Measurements from ENCODE around the gene GAL.

The GAL gene

DNA sequence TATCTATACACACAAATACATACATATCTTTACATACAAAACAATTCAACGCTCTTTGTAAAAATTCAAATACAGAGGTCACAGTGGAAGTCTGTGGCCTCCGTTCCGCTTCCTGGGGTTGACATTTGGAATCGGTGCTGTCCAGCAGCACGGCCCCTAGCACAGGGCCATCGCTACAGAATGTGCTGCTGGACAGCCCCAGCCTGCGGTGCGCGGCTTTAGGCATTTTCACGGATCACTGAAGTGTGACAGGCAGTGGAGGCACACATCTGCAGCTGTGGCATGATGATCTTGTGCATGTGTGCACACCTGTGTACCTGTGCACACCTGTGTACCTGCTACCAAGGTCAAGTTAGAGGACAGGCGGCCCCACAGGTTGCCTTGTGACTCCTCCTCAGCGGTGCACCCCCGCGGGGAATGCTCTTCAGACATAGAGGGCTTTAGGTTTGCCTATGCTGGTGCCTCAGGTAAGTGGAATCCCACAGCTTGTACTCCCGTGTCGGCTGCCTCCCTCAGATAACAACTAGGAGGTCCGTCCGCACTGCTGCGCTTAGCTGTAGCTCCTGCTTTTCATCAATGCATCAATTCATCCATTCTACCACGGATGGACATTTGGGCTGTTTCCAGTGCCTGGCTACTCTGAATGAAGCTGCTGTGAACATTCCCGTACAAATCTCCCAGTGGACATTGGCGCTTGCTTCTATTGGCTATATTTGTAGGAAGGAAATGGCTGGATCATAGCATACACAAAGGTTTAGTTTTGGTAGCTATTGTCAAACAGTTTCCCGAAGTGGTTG lies 29.9 kb downstream of the GAL start:
- Histone ChIP-seq H3K9me3 (ENCODE audit: severe bottlenecking) (no peaks in the 10 kb centered on the region), H3K27me3 (ENCODE audit: insufficient read depth, low read depth, severe bottlenecking) (no peaks in the 10 kb centered on the region), H3K36me3 (no peaks in the 10 kb centered on the region), H3K27ac (no peak overlapping the region), H3K4me3 (ENCODE audit: low read depth, low read length) (no peak overlapping the region)
- no peak for DNase-seq
- TF ChIP-seq, protein P1, sequence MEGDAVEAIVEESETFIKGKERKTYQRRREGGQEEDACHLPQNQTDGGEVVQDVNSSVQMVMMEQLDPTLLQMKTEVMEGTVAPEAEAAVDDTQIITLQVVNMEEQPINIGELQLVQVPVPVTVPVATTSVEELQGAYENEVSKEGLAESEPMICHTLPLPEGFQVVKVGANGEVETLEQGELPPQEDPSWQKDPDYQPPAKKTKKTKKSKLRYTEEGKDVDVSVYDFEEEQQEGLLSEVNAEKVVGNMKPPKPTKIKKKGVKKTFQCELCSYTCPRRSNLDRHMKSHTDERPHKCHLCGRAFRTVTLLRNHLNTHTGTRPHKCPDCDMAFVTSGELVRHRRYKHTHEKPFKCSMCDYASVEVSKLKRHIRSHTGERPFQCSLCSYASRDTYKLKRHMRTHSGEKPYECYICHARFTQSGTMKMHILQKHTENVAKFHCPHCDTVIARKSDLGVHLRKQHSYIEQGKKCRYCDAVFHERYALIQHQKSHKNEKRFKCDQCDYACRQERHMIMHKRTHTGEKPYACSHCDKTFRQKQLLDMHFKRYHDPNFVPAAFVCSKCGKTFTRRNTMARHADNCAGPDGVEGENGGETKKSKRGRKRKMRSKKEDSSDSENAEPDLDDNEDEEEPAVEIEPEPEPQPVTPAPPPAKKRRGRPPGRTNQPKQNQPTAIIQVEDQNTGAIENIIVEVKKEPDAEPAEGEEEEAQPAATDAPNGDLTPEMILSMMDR (IDR thresholded peaks at IDR 0.05; ENCODE audit: low read depth, low read length), result no peak

GRCh38 chr11:68715456-68716122 lies 31.2 kb downstream of the GAL start:
- H3K27me3 ChIP-seq (ENCODE audit: insufficient read depth, low read depth, severe bottlenecking), result no peaks in the 10 kb centered on the region
- no peak overlapping the region for H3K4me3 ChIP-seq (ENCODE audit: low read depth, low read length)
- no peaks in the 10 kb centered on the region for H3K36me3 ChIP-seq
- H3K27ac ChIP-seq, result no peak overlapping the region
- no peak for DNase-seq
- H3K9me3 ChIP-seq (ENCODE audit: severe bottlenecking), result no peaks in the 10 kb centered on the region
- TF ChIP-seq, protein P1 (IDR thresholded peaks at IDR 0.05; ENCODE audit: low read depth, low read length), result no peak

- Histone ChIP-seq H3K9me3 (ENCODE audit: severe bottlenecking) (no peaks in the 10 kb centered on the region), H3K27ac (no peak overlapping the region), H3K36me3 (no peaks in the 10 kb centered on the region), H3K27me3 (ENCODE audit: insufficient read depth, low read depth, severe bottlenecking) (no peaks in the 10 kb centered on the region), H3K4me3 (ENCODE audit: low read depth, low read length) (no peak overlapping the region)
- TF ChIP-seq, protein P1 (IDR thresholded peaks at IDR 0.05; ENCODE audit: low read depth, low read length), result no peak
- no peak for DNase-seq
Measured at GRCh38 chr11:68721075-68721474, 36.7 kb downstream of the GAL start.

DNA sequence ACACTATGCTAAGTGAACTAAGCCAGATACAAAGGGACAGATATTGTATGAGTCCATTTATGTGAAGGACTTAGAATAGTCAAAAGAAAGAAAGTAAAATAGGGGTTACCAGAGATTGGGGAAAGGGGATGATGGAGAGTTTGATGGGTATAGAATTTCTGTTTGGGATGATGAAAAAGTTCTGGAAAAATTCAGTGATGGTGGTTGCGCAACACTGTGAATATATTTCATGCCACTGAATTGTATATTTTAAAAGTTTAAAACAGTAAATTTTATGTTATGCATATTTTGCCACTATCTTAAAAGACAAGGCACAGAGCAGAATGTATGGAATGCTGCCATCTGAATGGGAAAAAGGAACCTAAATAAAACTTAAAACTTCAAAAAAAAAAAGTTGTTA lies 37.8 kb downstream of the GAL start:
- TF ChIP-seq, protein P1 (IDR thresholded peaks at IDR 0.05; ENCODE audit: low read depth, low read length), result no peak
- Histone ChIP-seq H3K27ac (no peak overlapping the region), H3K27me3 (ENCODE audit: insufficient read depth, low read depth, severe bottlenecking) (no peaks in the 10 kb centered on the region), H3K36me3 (no peaks in the 10 kb centered on the region), H3K9me3 (ENCODE audit: severe bottlenecking) (no peaks in the 10 kb centered on the region), H3K4me3 (ENCODE audit: low read depth, low read length) (no peak overlapping the region)
- no peak for DNase-seq

DNA sequence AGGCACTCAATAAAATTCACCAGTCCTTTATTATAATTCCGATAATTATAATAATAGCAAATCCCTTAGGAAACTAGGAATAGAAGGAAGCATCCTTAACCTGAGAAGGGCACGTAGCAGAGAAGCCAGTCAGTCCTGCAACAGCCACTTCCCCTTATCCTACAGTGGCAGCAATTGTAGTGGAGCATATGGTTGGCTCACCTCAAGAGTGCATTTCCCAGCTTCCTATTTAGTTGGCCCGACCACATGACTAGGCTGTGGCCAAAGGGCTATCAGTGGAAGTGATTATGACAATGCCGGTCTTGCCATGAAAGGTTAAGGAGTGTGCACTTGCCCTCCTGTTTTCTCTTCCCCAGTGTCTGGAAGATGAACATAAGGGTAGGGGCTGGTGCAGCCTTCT lies 39.9 kb downstream of the GAL start:
- TF ChIP-seq, protein P1 (IDR thresholded peaks at IDR 0.05; ENCODE audit: low read depth, low read length), result no peak
- Histone ChIP-seq H3K36me3 (no peaks in the 10 kb centered on the region), H3K9me3 (ENCODE audit: severe bottlenecking) (no peaks in the 10 kb centered on the region), H3K27ac (no peak overlapping the region), H3K4me3 (ENCODE audit: low read depth, low read length) (no peak overlapping the region), H3K27me3 (ENCODE audit: insufficient read depth, low read depth, severe bottlenecking) (no peaks in the 10 kb centered on the region)
- no peak for DNase-seq

Measured in WERI-Rb-1 (cell line).